Fibroblast of lung (primary cell): ENCODE results near the gene SEMA3E. TPM values are rescaled to one million over a fixed set of nuclear protein-coding genes. Genes with fewer than 3 reads are reported as not detected.

Experiments
- DNase-seq, 2 donors: peaks; one replicate each; pipeline versions ENCODE4 v3.0.0 to v3.0.0-alpha.2; 2010; ENCODE audit warnings: low read depth in 2 of 2
- H2AFZ ChIP-seq: 2 replicates; pipeline ENCODE4 v1.5.1; 2012; ENCODE audit warnings: low read length, control low read depth, inconsistent platforms
- H3K27ac ChIP-seq: 2 replicates; pipeline ENCODE4 v1.5.1; 2011; ENCODE audit warnings: low read length, control low read depth; ENCODE audit not compliant: insufficient read depth
- H3K27me3 ChIP-seq: 2 replicates; pipeline ENCODE4 v1.5.1; 2011; ENCODE audit warnings: mild to moderate bottlenecking, low read length; ENCODE audit not compliant: control insufficient read depth, insufficient read depth
- H3K36me3 ChIP-seq: 2 replicates; pipeline ENCODE4 v1.5.1; 2011; ENCODE audit warnings: low read length; ENCODE audit not compliant: control insufficient read depth, insufficient read depth
- H3K4me1 ChIP-seq: 2 replicates; pipeline ENCODE4 v1.5.1; 2011; ENCODE audit warnings: low read length; ENCODE audit not compliant: control insufficient read depth, insufficient read depth; ENCODE audit errors: extremely low read depth
- H3K4me2 ChIP-seq: 2 replicates; pipeline ENCODE4 v1.5.1; 2011; ENCODE audit warnings: low read length, control low read depth; ENCODE audit not compliant: insufficient read depth; ENCODE audit errors: extremely low read depth
- H3K4me3 ChIP-seq, 4 experiments: fragments of 200-600 bp in 1 of 4; sonication (generic) in 1 of 4; replicated peaks in 1 of 4; 2 replicates each; pipeline ENCODE4 v1.5.1; 2011 to 2016; ENCODE audit warnings: low read length in 4 of 4, low read depth in 3 of 4, mild to moderate bottlenecking in 3 of 4, control low read depth in 2 of 4, inconsistent platforms in 1 of 4, mixed read lengths in 1 of 4; ENCODE audit not compliant: insufficient read depth in 1 of 4; ENCODE audit errors: control extremely low read depth in 1 of 4
- H3K79me2 ChIP-seq: 2 replicates; pipeline ENCODE4 v1.5.1; 2012; ENCODE audit warnings: mild to moderate bottlenecking, low read length, inconsistent platforms; ENCODE audit not compliant: control insufficient read depth, insufficient read depth
- H3K9ac ChIP-seq: 2 replicates; pipeline ENCODE4 v1.5.1; 2011; ENCODE audit warnings: mild to moderate bottlenecking, low read length, control low read depth; ENCODE audit not compliant: insufficient read depth
- H3K9me3 ChIP-seq: 2 replicates; pipeline ENCODE4 v1.5.1; 2012; ENCODE audit warnings: low read depth, low read length; ENCODE audit not compliant: control insufficient read depth, insufficient read depth
- H4K20me1 ChIP-seq: 2 replicates; pipeline ENCODE4 v1.5.1; 2011; ENCODE audit warnings: low read length; ENCODE audit not compliant: control insufficient read depth, insufficient read depth; ENCODE audit errors: extremely low read depth
- CTCF ChIP-seq, 2 donors: IDR thresholded peaks in 1 of 2; conservative IDR thresholded peaks in 1 of 2; 1 replicate in 1 of 2; 2 replicates in 1 of 2; pipeline ENCODE4 v1.5.1; 2011 to 2012; ENCODE audit warnings: low read length in 2 of 2, control low read depth in 1 of 2, inconsistent platforms in 1 of 2, low read depth in 1 of 2, mild to moderate bottlenecking in 1 of 2
- EZH2 ChIP-seq: IDR thresholded peaks from 2 replicates; pipeline ENCODE4 v1.5.1; 2012; ENCODE audit warnings: low read length, control low read depth, mild to moderate bottlenecking; ENCODE audit errors: missing control alignments
- polyA plus RNA-seq, 2 donors: library from polyadenylated mRNA; depleted of rRNA in 1 of 2; stranded (reverse) in 1 of 2; unstranded in 1 of 2; fragments of >200 nt; gene quantifications; 2 replicates each; pipeline ENCODE4 v1.2.1, GENCODE V29; 2011 to 2012; ENCODE audit warnings: missing spikeins in 1 of 2
- total RNA-seq: library from RNA; depleted of rRNA; stranded (reverse); fragments of >200 nt; gene quantifications from 2 replicates; pipeline ENCODE4 v1.2.1, GENCODE V29; 2014

Gene SEMA3E
- total and polyA plus RNA-seq, 2 donors (not counting 1 experiment from before 2014, with no cell fraction given), result 1.1 to 2.0 TPM

GRCh38 chr7:83613232-83613631 is 35.7 kb downstream of the SEMA3E start:
- Histone ChIP-seq H3K36me3 (no peaks in the 10 kb centered on the region), H3K4me3 (no peak overlapping the region), H3K9me3 (no peaks in the 10 kb centered on the region), H4K20me1 (no peaks in the 10 kb centered on the region), H3K9ac (no peak overlapping the region), H3K4me1 (no peaks in the 10 kb centered on the region), H3K27me3 (no peaks in the 10 kb centered on the region), H3K27ac (no peak overlapping the region), H3K4me2 (no peak overlapping the region), H3K79me2 (no peaks in the 10 kb centered on the region), H2AFZ (no peak overlapping the region)
- TF ChIP-seq CTCF (conservative IDR thresholded peaks at IDR 0.05 in 1 of 2, IDR thresholded peaks at IDR 0.05 in 1 of 2; ENCODE audit: low read depth in 1 of 2, low read length in 2 of 2) (no peak), EZH2 (no peak)
- DNase-seq, result peak in 1 of 2 donors; percentile 27

GRCh38 chr7:83611776-83612175 is 37.2 kb downstream of the SEMA3E start:
- DNase-seq, result no peak
- no peaks in the 10 kb centered on the region for H3K4me1 ChIP-seq
- H4K20me1 ChIP-seq, result no peaks in the 10 kb centered on the region
- no peak overlapping the region for H3K9ac ChIP-seq
- no peak overlapping the region for H3K4me2 ChIP-seq
- no peaks in the 10 kb centered on the region for H3K79me2 ChIP-seq
- no peak for TF ChIP-seq CTCF (conservative IDR thresholded peaks at IDR 0.05 in 1 of 2, IDR thresholded peaks at IDR 0.05 in 1 of 2; ENCODE audit: low read depth in 1 of 2, low read length in 2 of 2)
- TF ChIP-seq EZH2, result no peak
- H3K27me3 ChIP-seq, result no peaks in the 10 kb centered on the region
- no peaks in the 10 kb centered on the region for H3K9me3 ChIP-seq
- no peak overlapping the region for H3K4me3 ChIP-seq
- no peaks in the 10 kb centered on the region for H3K36me3 ChIP-seq
- no peak overlapping the region for H2AFZ ChIP-seq
- H3K27ac ChIP-seq, result no peak overlapping the region

- H3K79me2 ChIP-seq, result no peaks in the 10 kb centered on the region
- H3K4me2 ChIP-seq, result no peak overlapping the region
- H3K9me3 ChIP-seq, result no peaks in the 10 kb centered on the region
- H3K36me3 ChIP-seq, result no peaks in the 10 kb centered on the region
- no peak overlapping the region for H3K4me3 ChIP-seq
- no peak overlapping the region for H2AFZ ChIP-seq
- no peaks in the 10 kb centered on the region for H3K27me3 ChIP-seq
- no peak overlapping the region for H3K9ac ChIP-seq
- H3K27ac ChIP-seq, result no peak overlapping the region
- no peaks in the 10 kb centered on the region for H3K4me1 ChIP-seq
- no peak for DNase-seq
- TF ChIP-seq EZH2, result no peak
- no peak for TF ChIP-seq CTCF (conservative IDR thresholded peaks at IDR 0.05 in 1 of 2, IDR thresholded peaks at IDR 0.05 in 1 of 2; ENCODE audit: low read depth in 1 of 2, low read length in 2 of 2)
- H4K20me1 ChIP-seq, result no peaks in the 10 kb centered on the region
These were observed 38.2 kb downstream of the SEMA3E start for GRCh38 chr7:83610649-83611304.
